Hindlimb muscle (tissue), 1 donor: ENCODE data around the gene CELF3. TPM values are rescaled to one million over a fixed set of nuclear protein-coding genes. Genes with fewer than 3 reads are reported as not detected.
"Not testable (repeated sequence)": the region's sequence is repeated elsewhere in the genome, so short reads cannot be mapped to it uniquely, and the experiment has no call there.

Source experiments
- DNase-seq: peaks from one replicate; pipeline ENCODE4 v3.0.0-alpha.2; 2013
- polyA plus RNA-seq: library from polyadenylated mRNA; unstranded; fragments of 120-200 nt; gene quantifications from one replicate; pipeline ENCODE4 v1.2.1, GENCODE V29; 2013; ENCODE audit not compliant: insufficient read length

Gene CELF3
- polyA plus RNA-seq, 1 donor, result 0.27 TPM

DNA sequence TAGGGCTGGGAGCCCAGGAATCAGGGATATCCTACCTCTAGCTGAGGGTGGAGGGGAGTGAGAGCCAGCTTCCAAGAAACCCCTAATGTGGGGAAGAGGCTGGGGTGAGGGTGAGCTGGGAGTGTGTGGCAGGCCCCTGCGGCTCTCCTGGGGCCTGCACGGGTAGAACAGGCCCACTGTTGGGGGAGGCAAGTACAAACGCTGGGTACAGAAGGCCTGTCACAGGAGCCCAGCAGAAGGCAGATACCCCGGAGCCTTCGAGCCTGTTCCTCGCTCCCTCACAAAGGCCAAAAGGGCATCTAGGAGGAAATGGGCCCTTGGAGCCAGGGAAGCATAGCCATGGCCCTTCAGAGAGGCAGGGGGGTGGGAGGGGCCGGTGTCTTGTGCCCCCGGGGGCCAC is 13.7 kb downstream of the CELF3 start:
- DNase-seq, result no peak

DNA sequence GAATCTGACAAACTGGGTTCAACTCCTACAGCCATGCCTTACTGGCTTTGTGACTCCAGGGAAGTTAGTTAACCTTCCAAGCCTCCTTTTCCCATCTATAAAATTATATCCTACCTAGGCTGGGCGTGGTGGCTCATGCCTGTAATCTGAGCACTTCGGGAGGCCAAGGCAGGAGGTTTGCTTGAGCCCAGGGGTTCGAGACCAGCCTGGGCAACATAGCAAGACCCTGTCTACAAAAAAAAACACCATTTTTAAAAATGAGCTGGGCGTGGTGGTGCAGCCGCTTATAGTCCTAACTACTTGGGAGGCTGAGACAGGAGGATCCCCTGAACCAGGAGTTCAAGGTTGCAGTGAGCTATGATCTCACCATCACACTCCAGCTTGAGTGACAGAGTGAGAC is 15.1 kb downstream of the CELF3 start:
- DNase-seq, result no peak

DNA sequence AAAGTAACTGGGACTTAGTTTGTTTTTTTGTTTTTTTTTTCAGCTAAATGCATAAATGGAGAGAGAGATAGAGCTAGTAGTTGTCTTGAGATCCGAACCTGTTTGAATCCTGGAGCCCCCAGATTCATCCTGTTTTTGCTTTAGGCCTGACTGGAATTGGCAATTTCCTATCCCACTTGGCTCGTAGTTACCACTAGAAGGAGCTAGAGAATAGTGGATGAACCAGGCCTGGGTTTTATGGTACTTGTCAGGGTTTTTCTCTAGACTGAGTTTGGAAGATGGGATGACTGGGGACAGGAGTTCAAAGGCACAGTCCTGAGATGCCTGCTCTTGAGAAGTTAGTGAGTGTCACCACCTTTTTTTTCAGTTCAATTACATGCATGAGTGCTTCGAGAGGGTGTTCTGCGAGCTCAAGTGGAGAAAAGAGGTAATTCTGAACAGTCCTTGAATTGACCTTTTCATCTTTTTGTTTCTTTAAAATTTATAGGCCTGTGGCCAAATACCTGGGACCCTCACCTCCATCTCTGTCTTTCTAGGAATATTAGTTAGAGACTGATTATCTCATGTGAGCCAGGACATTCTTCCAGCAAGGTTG is 23.4 kb downstream of the CELF3 start:
- peak; percentile 18 for DNase-seq

- no peak for DNase-seq
Measured at GRCh38 chr1:151692226-151692625, 24.4 kb downstream of the CELF3 start.

DNA sequence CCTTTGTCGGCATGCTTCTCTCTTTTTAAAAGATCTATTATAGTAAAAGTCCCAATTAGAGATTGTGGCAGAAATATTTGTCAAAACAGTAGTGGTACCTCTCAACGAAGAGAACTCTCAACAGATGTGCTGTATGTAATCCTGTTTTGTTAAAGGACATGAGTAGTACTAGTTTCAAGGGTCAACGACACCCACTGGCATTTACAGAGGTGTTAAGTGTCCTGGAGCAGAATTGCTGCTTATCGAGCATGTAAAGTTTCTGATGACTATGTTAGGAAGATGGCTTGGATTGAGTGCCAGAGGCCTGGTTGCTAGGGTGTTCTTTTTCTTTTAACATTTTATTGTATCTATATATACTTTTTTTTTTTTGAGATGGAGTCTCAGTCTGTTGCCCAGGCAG is 27.1 kb downstream of the CELF3 start:
- no peak for DNase-seq

GRCh38 chr1:151686561-151686960 is 30.0 kb downstream of the CELF3 start:
- no peak for DNase-seq

GRCh38 chr1:151684128-151684527 is 32.5 kb downstream of the CELF3 start:
- no peak for DNase-seq

DNA sequence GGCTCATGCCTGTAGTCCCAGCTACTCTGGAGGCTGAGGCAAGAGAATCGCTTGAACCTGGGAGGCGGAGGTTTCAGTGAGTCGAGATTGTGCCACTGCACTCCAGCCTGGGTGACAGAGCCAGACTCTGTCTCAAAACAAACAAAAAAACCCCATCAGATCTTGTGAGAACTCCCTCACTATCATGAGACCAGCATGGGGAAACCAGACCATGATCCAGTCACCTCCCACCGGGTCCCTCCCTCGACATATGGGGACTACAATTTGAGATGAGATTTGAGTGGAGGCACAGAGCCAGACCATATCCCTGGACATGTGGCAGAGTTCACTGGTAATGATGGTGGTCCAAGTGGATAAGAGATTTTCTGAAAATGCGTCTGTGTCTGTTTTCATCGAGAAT is 33.7 kb downstream of the CELF3 start:
- not testable (repeated sequence) for DNase-seq

DNA sequence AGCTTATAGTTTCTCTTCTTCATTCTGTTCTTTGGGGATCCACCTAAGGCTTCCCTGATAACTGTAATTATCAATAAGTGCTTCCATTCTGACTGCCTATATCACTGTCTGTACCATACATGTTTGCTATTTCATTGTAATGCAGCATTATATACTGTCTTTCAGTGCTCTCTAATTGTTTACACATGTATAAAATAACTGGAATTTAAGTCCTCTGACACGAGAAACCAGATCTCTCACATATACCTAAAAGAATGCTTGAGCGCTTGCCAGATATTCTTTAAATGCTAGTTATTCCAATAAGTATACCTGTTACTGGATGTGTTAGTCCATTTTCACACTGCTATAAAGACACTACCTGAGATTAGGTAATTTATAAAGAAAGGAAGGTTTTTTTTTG is 34.7 kb downstream of the CELF3 start:
- DNase-seq, result no peak

GRCh38 chr1:151680826-151681225 is 35.8 kb downstream of the CELF3 start:
- DNase-seq, result no peak

DNA sequence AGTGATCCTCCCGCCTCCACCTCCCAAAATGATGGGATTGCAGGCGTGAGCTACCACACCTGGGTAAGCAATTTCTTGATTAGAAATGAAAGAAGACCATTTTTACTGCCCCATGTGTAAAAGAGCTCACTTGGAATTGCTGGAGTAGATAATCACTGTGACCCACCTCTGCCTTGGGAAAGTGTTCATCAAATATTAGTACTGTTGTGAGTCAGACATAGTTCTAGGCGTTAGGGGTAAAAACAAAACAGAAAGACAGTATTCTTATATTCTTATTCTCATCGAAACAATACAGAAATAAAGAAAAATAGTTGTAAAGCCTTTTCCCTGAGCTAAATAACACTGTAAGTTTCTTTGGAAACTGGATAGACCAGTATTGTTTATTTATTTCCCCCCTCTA is 36.2 kb downstream of the CELF3 start:
- no peak for DNase-seq

GRCh38 chr1:151673407-151673806 is 43.2 kb downstream of the CELF3 start:
- no peak for DNase-seq

DNA sequence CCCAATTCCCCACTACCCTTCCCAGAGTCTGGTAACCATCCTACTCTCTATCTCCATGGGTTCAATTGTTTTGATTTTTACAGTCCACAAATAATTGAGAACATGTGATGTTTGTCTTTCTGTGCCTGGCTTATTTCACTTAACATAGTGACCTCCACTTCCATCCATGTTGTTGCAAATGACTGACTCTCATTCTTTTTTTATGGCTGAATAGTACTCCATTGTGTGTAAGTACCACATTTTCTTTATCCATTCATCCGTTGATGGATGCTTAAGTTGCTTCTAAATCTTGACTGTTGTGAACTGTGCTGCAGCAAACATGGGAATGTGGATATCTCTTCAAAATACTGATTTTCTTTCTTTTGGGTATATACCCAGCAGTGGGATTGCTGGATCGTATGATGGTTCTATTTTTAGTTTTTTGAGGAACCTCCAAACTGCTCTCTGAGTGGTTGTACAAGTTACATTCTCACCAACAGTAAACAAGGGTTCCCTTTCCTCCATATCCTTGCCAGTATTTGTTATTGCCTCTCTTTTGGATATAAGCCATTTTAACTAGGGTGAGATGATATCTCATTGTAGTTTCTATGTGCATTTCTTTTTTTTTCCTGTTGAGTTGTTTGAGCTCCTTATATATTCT is 46.4 kb downstream of the CELF3 start:
- DNase-seq, result not testable (repeated sequence)

DNA sequence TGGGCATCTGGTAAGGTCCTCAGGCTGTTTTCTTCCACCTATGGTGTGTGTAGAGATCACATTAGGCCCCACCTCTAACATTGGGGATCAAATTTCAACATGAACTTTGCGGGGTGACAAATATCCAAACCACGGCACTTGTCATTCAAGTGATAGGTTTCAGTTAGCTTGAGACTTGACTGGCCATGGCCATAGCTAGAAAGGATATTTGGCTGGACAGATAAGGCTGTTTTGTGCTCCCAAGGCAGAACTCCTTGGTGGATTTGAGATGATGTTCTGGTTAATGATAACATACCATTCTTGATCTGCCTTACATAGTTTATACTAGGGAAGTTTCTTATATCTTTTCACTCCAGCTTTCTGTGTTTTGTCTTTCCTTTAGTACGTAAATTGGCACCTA is 48.5 kb downstream of the CELF3 start:
- no peak for DNase-seq

DNA sequence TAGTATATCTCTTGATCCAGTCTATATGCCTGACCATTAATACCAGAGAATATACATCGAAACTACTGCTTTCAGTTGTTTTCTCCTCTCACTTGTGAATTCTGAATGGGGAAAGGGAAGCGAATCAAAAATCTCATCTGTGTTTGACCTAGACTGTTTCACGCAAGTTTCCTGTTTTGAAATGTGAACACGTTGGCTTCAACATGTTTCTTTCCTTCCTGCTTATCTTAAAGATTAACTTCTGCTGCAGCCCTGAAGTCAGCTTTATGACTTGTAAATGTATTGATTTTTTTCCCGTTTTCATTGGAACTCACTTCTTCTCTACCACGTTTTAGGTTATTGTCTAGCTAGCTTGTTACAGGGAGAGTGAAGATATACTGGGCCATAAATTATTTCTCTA is 54.9 kb downstream of the CELF3 start:
- no peak for DNase-seq

DNA sequence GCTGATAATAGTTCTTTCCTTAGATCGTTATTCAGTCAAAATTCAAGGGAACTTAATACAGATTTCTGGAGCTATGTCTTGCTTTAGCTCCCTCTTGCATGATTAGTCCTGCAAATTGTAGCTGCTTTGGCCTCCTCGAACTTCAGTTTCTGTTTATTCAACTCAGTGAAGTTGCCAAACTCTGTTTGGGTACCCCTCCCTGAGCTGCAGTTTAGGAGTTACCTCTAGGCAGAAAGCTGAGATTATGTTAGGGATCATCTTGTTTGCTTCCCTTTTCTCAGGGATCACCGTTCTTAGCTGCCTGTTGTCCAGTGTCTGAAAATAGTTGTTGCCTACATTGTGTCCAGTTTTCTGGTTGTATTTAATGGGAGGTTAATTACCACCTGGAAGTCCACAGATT is 61.2 kb downstream of the CELF3 start:
- no peak for DNase-seq

DNA sequence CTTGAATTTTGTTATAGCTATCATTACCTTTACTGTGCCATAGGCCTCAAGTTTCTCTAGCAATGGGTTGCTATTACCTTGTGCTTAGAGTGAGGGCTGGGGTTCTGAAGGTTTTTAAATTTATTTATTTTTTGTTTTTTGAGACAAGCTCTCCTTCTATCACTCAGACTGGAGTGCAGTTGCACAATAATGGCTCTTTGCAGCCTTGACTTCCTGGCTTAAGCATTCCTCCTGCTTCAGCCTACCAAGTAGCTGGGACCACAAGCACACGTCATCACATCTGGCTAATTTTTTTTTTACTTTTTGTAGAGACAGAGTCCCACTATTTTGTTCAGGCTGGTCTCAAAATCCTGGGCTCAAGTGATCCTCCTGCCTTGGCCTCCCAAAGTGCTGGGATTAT is 63.2 kb downstream of the CELF3 start:
- DNase-seq, result no peak

Other genes with a start within 250 kb of the CELF3 start
- gene CGN, start 205.4 kb downstream of the CELF3 start, polyA plus RNA-seq, result 0.58 TPM
- gene TUFT1, start 176.5 kb downstream of the CELF3 start, polyA plus RNA-seq, result 8.8 TPM
- 20.9 TPM for gene SNX27, start 104.8 kb downstream of the CELF3 start, polyA plus RNA-seq
- gene RIIAD1, start 4.7 kb upstream of the CELF3 start, polyA plus RNA-seq, result not detected
- gene MRPL9, start 46.7 kb upstream of the CELF3 start, polyA plus RNA-seq, result 69.4 TPM
- 4.1 TPM for gene TDRKH, start 73.7 kb upstream of the CELF3 start, polyA plus RNA-seq
- 0.40 TPM for gene LINGO4, start 88.6 kb upstream of the CELF3 start, polyA plus RNA-seq
- 11.8 TPM for gene RORC, start 115.0 kb upstream of the CELF3 start, polyA plus RNA-seq
- gene C2CD4D, start 123.0 kb upstream of the CELF3 start, polyA plus RNA-seq, result 0.12 TPM
- 0.37 TPM for gene THEM5, start 136.9 kb upstream of the CELF3 start, polyA plus RNA-seq
- gene THEM4, start 192.7 kb upstream of the CELF3 start, polyA plus RNA-seq, result 15.0 TPM